Esophagus (tissue), 2 donors: Measurements from ENCODE around the gene CCR9. TPM values are rescaled to one million over a fixed set of nuclear protein-coding genes. Genes with fewer than 3 reads are reported as not detected.

Experiments
- H3K27ac ChIP-seq, 2 donors: one replicate each; pipeline ENCODE4 v1.5.1; 2013; ENCODE audit warnings: low read depth in 2 of 2, mild to moderate bottlenecking in 2 of 2, inconsistent platforms in 1 of 2, low read length in 1 of 2, moderate library complexity in 1 of 2
- H3K27me3 ChIP-seq, 2 donors: one replicate each; pipeline ENCODE4 v1.6.1; 2013; ENCODE audit warnings: low read length in 2 of 2, control low read depth in 1 of 2, mild to moderate bottlenecking in 1 of 2; ENCODE audit not compliant: insufficient read depth in 2 of 2, control insufficient read depth in 1 of 2
- H3K36me3 ChIP-seq, 2 donors: one replicate each; pipeline ENCODE4 v1.6.1; 2013; ENCODE audit warnings: low read length in 1 of 2; ENCODE audit not compliant: control insufficient read depth in 2 of 2, insufficient read depth in 2 of 2
- H3K4me1 ChIP-seq, 2 donors: one replicate each; pipeline ENCODE4 v1.6.1; 2013; ENCODE audit warnings: low read length in 1 of 2; ENCODE audit not compliant: control insufficient read depth in 2 of 2, insufficient read depth in 2 of 2
- H3K4me3 ChIP-seq, 2 donors: one replicate each; pipeline ENCODE4 v1.5.1; 2013; ENCODE audit warnings: low read length in 2 of 2, mild to moderate bottlenecking in 2 of 2, low read depth in 1 of 2, moderate library complexity in 1 of 2
- H3K9me3 ChIP-seq, 2 donors: one replicate each; pipeline ENCODE4 v1.6.1; 2013; ENCODE audit warnings: mild to moderate bottlenecking in 2 of 2, low read depth in 1 of 2, low read length in 1 of 2, moderate library complexity in 1 of 2; ENCODE audit not compliant: control insufficient read depth in 2 of 2, insufficient read depth in 1 of 2
- WGBS, 2 donors: extraction: QIAGEN DNeasy Blood & Tissue Kit; methylation state at CpG; one replicate each; pipeline ENCODE4 v1.1.7; 2013; 5-methylcytosine and 5-hydroxymethylcytosine counted together
- polyA plus RNA-seq, 2 donors: library from polyadenylated mRNA; stranded (reverse); fragments of 200-250 nt; gene quantifications; one replicate each; pipeline ENCODE4 v1.2.3, GENCODE V29; 2013
- donor health status: healthy with polysubstance abuse.
- donor health status: Bipolar disorder and iron deficiency.

Gene CCR9
- polyA plus RNA-seq, 2 donors: not detected

GRCh38 chr3:45870099-45870498 lies 16.2 kb upstream of the CCR9 start:
- no peaks in the 10 kb centered on the region for H3K36me3 ChIP-seq
- H3K9me3 ChIP-seq: no peaks in the 10 kb centered on the region
- WGBS, 2 donors: 74% methylated on average over 4 of the region's 4 CpGs
- H3K27me3 ChIP-seq: no peaks in the 10 kb centered on the region
- no peaks in the 10 kb centered on the region for H3K4me1 ChIP-seq
- H3K4me3 ChIP-seq: no peak overlapping the region
- no peak overlapping the region for H3K27ac ChIP-seq

DNA sequence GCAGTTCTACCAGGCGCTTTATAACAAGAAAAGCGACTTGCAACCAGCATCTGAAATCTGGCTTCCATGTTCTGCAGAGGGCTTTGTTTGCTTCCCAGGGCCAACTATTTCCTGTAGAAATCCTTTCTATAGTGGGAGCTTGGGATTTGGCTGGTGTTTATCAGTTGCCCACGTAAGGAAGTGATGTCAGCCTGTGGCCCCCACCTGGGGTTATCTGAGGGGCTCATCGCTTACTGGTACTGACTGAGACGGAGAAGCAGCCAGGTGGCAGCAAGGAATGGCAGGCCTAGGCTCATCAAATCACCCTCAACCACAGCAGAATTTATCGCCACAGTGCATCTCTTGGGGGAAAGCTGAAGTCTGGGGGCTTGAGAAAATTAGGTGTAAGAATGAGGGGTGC lies 14.6 kb upstream of the CCR9 start:
- H3K27me3 ChIP-seq: no peaks in the 10 kb centered on the region
- H3K4me3 ChIP-seq: no peak overlapping the region
- H3K36me3 ChIP-seq: no peaks in the 10 kb centered on the region
- 80 to 82% methylated on average over 6 of the region's 6 CpGs for WGBS, 2 donors
- H3K27ac ChIP-seq: no peak overlapping the region
- H3K4me1 ChIP-seq: no peaks in the 10 kb centered on the region
- no peaks in the 10 kb centered on the region for H3K9me3 ChIP-seq

DNA sequence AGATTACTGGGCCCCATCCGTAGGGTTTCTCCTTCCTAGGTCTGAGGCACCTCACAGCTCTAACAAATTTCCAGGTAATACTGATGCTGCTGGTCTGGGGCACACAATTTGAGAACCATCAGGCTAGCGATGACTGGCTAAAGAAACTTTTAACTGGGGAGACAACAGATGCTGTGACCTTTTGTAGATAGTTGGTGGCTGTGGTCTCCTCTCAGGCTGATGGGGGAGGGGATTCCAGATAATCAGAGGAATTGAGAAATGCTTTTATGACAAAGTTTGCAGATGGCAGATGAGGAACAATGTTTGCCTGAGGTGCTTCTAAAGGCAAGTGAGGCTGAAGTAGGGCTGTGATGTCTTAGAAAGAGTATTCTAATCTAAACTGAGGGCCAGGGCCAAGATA lies 13.8 kb upstream of the CCR9 start:
- Histone ChIP-seq H3K27ac (no peak overlapping the region), H3K27me3 (no peaks in the 10 kb centered on the region), H3K4me1 (no peaks in the 10 kb centered on the region), H3K4me3 (no peak overlapping the region), H3K36me3 (no peaks in the 10 kb centered on the region), H3K9me3 (no peaks in the 10 kb centered on the region)
- WGBS, 2 donors: 79 to 84% methylated on average over 2 of the region's 2 CpGs

DNA sequence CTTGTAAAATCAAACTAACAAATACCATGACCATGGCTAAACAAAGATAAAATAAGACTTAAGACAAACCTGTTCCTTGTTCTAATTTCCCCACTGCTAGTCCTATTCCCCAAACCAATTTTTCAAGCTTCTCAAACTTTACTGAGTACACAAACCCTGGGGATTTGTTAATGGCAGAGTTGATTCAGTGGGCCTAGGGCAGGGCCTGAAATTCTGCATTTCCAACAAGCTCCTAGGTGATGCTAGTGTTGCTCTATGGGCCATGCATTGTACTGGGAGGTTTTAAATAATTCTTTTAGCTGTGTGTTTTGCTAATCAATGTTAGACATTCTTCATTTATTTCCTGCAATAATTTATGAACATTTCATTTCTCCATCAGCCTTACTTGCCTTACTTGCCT lies 13.3 kb upstream of the CCR9 start:
- no peaks in the 10 kb centered on the region for H3K4me1 ChIP-seq
- H3K27me3 ChIP-seq: no peaks in the 10 kb centered on the region
- H3K4me3 ChIP-seq: no peak overlapping the region
- H3K27ac ChIP-seq: no peak overlapping the region
- H3K9me3 ChIP-seq: no peaks in the 10 kb centered on the region
- H3K36me3 ChIP-seq: no peaks in the 10 kb centered on the region

DNA sequence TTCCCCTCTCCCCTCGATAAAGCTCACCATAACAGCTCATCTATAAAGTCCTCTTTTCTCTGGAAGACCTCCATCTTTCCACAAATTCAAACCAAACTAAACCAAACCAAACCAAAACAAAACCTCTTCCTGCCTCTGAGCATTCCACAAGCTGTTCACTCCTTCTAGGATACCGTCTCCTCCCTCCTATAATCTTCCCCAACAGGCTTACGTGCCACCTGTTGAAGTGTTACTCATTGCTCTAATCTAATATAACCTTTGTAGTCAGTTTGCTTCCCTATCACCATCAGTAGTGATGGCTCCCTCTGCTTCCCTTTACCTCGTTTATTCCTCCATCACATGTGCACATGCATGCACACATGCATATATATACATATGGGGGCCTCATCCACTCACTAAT lies 12.7 kb upstream of the CCR9 start:
- Histone ChIP-seq H3K36me3 (no peaks in the 10 kb centered on the region), H3K4me1 (no peaks in the 10 kb centered on the region), H3K27me3 (no peaks in the 10 kb centered on the region), H3K9me3 (no peaks in the 10 kb centered on the region), H3K27ac (no peak overlapping the region), H3K4me3 (no peak overlapping the region)
- 80 to 89% methylated on average over 4 of the region's 4 CpGs for WGBS, 2 donors

DNA sequence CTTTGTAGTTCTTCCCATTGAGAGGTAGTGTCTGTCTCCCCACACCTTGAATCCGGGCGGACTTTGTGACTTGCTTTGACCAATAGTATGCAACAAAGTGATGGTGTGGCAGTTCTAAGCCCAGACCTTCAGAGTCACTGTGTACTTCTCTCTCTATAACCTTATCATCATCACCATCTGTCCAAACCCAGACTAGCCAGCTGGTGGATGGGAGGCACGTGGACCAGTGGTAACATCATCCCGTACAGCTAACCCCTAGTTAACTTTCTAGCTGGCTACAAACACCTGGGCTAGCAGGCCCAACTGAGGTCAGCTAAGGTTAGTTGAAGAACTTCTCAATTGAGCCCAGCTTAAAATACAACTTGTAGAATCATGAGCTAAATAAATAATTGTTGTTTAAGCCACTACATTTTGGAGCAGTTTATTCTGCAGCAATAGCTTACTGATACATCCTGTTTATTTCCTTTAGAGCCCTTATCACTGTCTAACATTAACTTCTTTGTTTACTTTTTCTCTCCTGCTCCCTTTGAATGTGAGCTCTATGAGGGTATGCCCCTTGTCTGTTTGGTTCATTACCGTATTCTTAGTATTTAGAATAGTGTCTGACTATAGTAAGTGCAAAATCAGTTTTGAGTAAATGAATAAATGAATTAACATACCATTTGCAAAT lies 11.5 kb upstream of the CCR9 start:
- Histone ChIP-seq H3K27ac (no peak overlapping the region), H3K9me3 (no peaks in the 10 kb centered on the region), H3K4me3 (no peak overlapping the region), H3K36me3 (no peaks in the 10 kb centered on the region), H3K4me1 (no peaks in the 10 kb centered on the region), H3K27me3 (no peaks in the 10 kb centered on the region)
- 78 to 90% methylated on average over 5 of the region's 5 CpGs for WGBS, 2 donors

GRCh38 chr3:45878124-45878523 lies 8.2 kb upstream of the CCR9 start:
- Histone ChIP-seq H3K4me3 (no peak overlapping the region), H3K27ac (no peak overlapping the region), H3K9me3 (no peaks in the 10 kb centered on the region), H3K27me3 (no peaks in the 10 kb centered on the region), H3K36me3 (no peaks in the 10 kb centered on the region), H3K4me1 (no peaks in the 10 kb centered on the region)
- 89 to 90% methylated on average over 2 of the region's 2 CpGs for WGBS, 2 donors

DNA sequence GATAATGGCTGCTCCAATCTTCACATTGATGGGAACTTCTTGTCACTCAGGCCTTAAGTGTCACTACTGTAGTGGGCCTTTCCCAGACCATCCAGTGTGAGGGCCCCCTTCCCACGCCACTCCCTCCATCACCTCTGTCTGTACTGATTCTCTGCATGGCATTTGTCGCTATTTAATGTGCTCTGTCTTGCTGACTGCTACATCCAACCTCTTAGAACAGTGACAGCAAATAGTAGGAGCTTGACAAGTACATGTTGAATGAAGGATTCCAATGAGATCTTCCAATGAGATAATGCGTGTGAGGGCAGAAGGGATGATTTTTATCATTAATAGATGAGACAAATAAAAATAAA lies 5.6 kb upstream of the CCR9 start:
- Histone ChIP-seq H3K27ac (no peak overlapping the region), H3K9me3 (no peaks in the 10 kb centered on the region), H3K4me3 (no peak overlapping the region), H3K4me1 (no peaks in the 10 kb centered on the region), H3K36me3 (no peaks in the 10 kb centered on the region), H3K27me3 (no peaks in the 10 kb centered on the region)
- 75 to 76% methylated on average over 3 of the region's 3 CpGs for WGBS, 2 donors

- Histone ChIP-seq H3K36me3 (no peaks in the 10 kb centered on the region), H3K27me3 (no peaks in the 10 kb centered on the region), H3K9me3 (no peaks in the 10 kb centered on the region), H3K27ac (no peak overlapping the region), H3K4me1 (no peaks in the 10 kb centered on the region), H3K4me3 (no peak overlapping the region)
- WGBS, 2 donors: 61 to 68% methylated on average over 8 of the region's 8 CpGs
Observed at GRCh38 chr3:45881078-45882022, 5.0 kb upstream of the CCR9 start.
